ENCODE measurements around the gene PLEKHS1. TPM values are rescaled to one million over a fixed set of nuclear protein-coding genes. Genes with fewer than 3 reads are reported as not detected.
"Not testable (repeated sequence)": the region's sequence is repeated elsewhere in the genome, so short reads cannot be mapped to it uniquely, and the experiment has no call there.

Gene PLEKHS1
- total RNA-seq, 2 experiments from 2014 or later: not detected

GRCh38 chr10:113753020-113753692 lies 1.7 kb downstream of the PLEKHS1 start:
- peaks cover 29% of the 10 kb centered on the region for H3K27me3 Mint-ChIP-seq
- no peaks in the 10 kb centered on the region for H3K4me1 Mint-ChIP-seq
- POLR2A ChIA-PET: no interaction called here

GRCh38 chr10:113754125-113754524 lies 2.6 kb downstream of the PLEKHS1 start:
- no peaks in the 10 kb centered on the region for H3K9me3 Mint-ChIP-seq
- DNase-seq (no peak), ATAC-seq (ENCODE audit: low read depth) (no peak)
- no peak overlapping the region for H3K4me3 Mint-ChIP-seq
- H3K4me1 Mint-ChIP-seq: no peaks in the 10 kb centered on the region
- no peak overlapping the region for H3K27ac Mint-ChIP-seq
- POLR2A ChIA-PET: no interaction called here
- peaks cover 37% of the 10 kb centered on the region for H3K27me3 Mint-ChIP-seq
- H3K36me3 Mint-ChIP-seq: no peaks in the 10 kb centered on the region

More at GRCh38 chr10:113753020-113753692, 1.7 kb downstream of the PLEKHS1 start:
- Mint-ChIP-seq H3K27ac (no peak overlapping the region), H3K4me3 (no peak overlapping the region), H3K36me3 (no peaks in the 10 kb centered on the region), H3K9me3 (no peaks in the 10 kb centered on the region)
- no peak for DNase-seq
- ATAC-seq (ENCODE audit: low read depth): no peak

GRCh38 chr10:113754768-113755167 lies 3.3 kb downstream of the PLEKHS1 start:
- Mint-ChIP-seq H3K9me3 (no peaks in the 10 kb centered on the region), H3K27ac (no peak overlapping the region), H3K4me1 (no peaks in the 10 kb centered on the region), H3K27me3 (peaks cover 38% of the 10 kb centered on the region), H3K4me3 (no peak overlapping the region), H3K36me3 (no peaks in the 10 kb centered on the region)
- POLR2A ChIA-PET: no interaction called here
- ATAC-seq (ENCODE audit: low read depth) (no peak), DNase-seq (no peak)

DNA sequence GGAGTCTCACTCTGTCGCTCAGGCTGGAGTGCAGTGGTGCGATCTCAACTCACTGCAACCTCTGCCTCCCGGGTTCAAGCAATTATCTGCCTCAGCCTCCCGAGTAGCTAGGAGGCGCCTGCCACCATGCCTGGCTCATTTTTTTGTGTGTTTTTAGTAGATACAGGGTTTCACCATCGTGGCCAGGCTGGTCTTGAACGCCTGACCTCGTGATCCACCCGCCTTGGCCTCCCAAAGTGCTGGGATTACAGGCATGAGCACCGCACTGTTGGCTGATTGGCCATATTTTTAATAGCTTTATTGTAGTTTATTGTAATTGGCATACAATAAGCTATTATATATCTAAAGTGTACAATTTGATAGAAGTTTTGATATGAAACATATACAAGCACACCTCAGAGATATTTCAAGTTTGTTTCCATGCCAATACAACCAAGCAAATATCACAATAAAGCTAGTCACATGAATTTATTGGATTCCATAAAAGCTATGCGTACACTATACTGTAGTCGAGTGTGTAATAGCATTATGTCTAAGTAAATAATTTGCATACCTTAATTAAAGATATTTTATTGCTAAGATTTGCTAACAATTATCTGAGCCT lies 5.6 kb downstream of the PLEKHS1 start:
- Mint-ChIP-seq H3K9me3 (no peaks in the 10 kb centered on the region), H3K27me3 (peaks cover 39% of the 10 kb centered on the region), H3K4me1 (no peaks in the 10 kb centered on the region), H3K36me3 (no peaks in the 10 kb centered on the region), H3K4me3 (no peak overlapping the region), H3K27ac (no peak overlapping the region)
- DNase-seq (no peak), ATAC-seq (ENCODE audit: low read depth) (no peak)
- POLR2A ChIA-PET: no interaction called here

- Mint-ChIP-seq H3K4me1 (no peaks in the 10 kb centered on the region), H3K36me3 (no peaks in the 10 kb centered on the region), H3K4me3 (no peak overlapping the region), H3K27ac (no peak overlapping the region), H3K27me3 (peaks cover 61% of the 10 kb centered on the region), H3K9me3 (peaks cover 1% of the 10 kb centered on the region)
- POLR2A ChIA-PET: no interaction called here
- DNase-seq (no peak), ATAC-seq (ENCODE audit: low read depth) (no peak)
Observed at GRCh38 chr10:113762083-113762482, 10.6 kb downstream of the PLEKHS1 start.

GRCh38 chr10:113764582-113764981 lies 13.1 kb downstream of the PLEKHS1 start:
- ATAC-seq (ENCODE audit: low read depth) (no peak), DNase-seq (no peak)
- Mint-ChIP-seq H3K27me3 (peaks cover 56% of the 10 kb centered on the region), H3K36me3 (no peaks in the 10 kb centered on the region), H3K27ac (no peak overlapping the region), H3K4me1 (no peaks in the 10 kb centered on the region), H3K4me3 (no peak overlapping the region), H3K9me3 (peaks cover 1% of the 10 kb centered on the region)
- POLR2A ChIA-PET: no interaction called here

- POLR2A ChIA-PET: no interaction called here
Observed at GRCh38 chr10:113765910-113766309, 14.4 kb downstream of the PLEKHS1 start.

GRCh38 chr10:113767222-113767621 lies 15.7 kb downstream of the PLEKHS1 start:
- Mint-ChIP-seq H3K9me3 (peaks cover 1% of the 10 kb centered on the region), H3K4me1 (no peaks in the 10 kb centered on the region), H3K4me3 (no peak overlapping the region), H3K27ac (no peak overlapping the region), H3K36me3 (no peaks in the 10 kb centered on the region), H3K27me3 (peaks cover 45% of the 10 kb centered on the region)
- POLR2A ChIA-PET: no interaction called here
- DNase-seq (no peak), ATAC-seq (ENCODE audit: low read depth) (no peak)

More at GRCh38 chr10:113765910-113766309, 14.4 kb downstream of the PLEKHS1 start:
- no peak overlapping the region for H3K27ac Mint-ChIP-seq
- no peaks in the 10 kb centered on the region for H3K4me1 Mint-ChIP-seq
- no peaks in the 10 kb centered on the region for H3K36me3 Mint-ChIP-seq
- H3K27me3 Mint-ChIP-seq: peaks cover 50% of the 10 kb centered on the region
- ATAC-seq (ENCODE audit: low read depth) (no peak), DNase-seq (no peak)
- no peak overlapping the region for H3K4me3 Mint-ChIP-seq
- H3K9me3 Mint-ChIP-seq: peaks cover 1% of the 10 kb centered on the region

DNA sequence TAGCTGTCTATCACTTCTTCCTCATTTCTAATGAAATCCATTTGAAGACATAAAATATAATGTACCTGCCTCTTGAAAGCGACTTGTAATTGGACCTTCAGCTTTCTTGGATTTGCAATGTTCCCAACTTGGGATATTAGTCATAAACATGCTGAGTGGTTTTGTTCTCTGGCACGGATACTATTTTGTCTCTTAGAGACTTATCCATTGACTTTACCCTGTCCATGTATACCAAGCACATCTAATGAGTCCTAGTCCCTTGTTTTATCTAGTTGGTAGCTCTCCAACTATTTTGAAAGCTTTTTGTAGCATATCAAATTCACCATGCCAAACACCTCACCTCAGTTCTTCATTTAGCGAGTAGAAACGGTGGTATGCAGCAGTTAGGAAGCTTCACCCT lies 18.9 kb downstream of the PLEKHS1 start:
- ATAC-seq (ENCODE audit: low read depth) (no peak), DNase-seq (no peak)
- no peak overlapping the region for H3K27ac Mint-ChIP-seq
- H3K27me3 Mint-ChIP-seq: peaks cover 25% of the 10 kb centered on the region
- H3K4me3 Mint-ChIP-seq: no peak overlapping the region
- POLR2A ChIA-PET: no interaction called here
- no peaks in the 10 kb centered on the region for H3K9me3 Mint-ChIP-seq
- no peaks in the 10 kb centered on the region for H3K4me1 Mint-ChIP-seq
- H3K36me3 Mint-ChIP-seq: no peaks in the 10 kb centered on the region

DNA sequence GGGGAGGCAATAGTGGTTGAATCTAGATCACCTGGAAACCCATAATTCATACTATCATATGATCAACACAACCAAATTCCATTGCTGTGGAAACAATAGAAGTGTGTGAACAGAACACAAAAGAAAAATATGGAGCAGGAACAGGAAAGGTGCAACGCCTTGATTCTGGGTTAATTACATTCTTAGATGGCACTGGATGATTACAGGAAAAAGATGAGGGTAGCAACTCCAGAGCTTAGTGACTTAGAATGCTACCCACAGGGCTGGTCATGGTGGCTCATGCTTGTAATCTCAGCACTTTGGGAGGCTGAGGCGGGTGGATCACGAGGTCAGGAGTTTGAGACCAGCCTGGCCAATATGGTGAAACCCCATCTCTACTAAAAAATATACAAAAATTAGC lies 19.6 kb downstream of the PLEKHS1 start:
- ATAC-seq (ENCODE audit: low read depth); H3K4me1 Mint-ChIP-seq; H3K27ac Mint-ChIP-seq; H3K36me3 Mint-ChIP-seq; H3K4me3 Mint-ChIP-seq; DNase-seq; H3K9me3 Mint-ChIP-seq; POLR2A ChIA-PET: not testable (repeated sequence)
- H3K27me3 Mint-ChIP-seq: peaks cover 27% of the 10 kb centered on the region

- Mint-ChIP-seq H3K27me3 (peaks cover 20% of the 10 kb centered on the region), H3K4me3 (no peak overlapping the region), H3K36me3 (no peaks in the 10 kb centered on the region), H3K9me3 (no peaks in the 10 kb centered on the region), H3K27ac (no peak overlapping the region), H3K4me1 (no peaks in the 10 kb centered on the region)
- ATAC-seq (ENCODE audit: low read depth): no peak
- DNase-seq: no peak
- POLR2A ChIA-PET: no interaction called here
Observed at GRCh38 chr10:113775686-113776294, 24.3 kb downstream of the PLEKHS1 start.

DNA sequence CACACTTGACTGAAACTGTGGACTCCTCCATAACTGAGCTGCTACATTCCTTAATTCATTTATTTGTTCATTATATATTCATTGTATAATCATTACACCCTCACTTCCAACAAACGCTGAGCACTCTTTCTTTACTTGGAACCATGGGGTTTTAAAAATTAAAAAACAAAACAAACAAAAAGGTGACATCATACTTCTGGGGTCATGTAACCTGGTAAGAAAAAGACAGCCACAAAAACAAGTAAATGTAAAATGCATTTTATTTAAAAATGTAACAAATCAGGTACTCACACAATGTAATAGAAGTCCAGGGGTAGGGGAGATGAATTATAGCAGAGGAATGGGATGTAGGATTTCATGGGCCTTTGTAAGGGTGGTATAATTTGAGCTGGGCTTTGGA lies 25.1 kb downstream of the PLEKHS1 start:
- POLR2A ChIA-PET: no interaction called here
- Mint-ChIP-seq H3K9me3 (no peaks in the 10 kb centered on the region), H3K4me1 (no peaks in the 10 kb centered on the region), H3K27me3 (peaks cover 20% of the 10 kb centered on the region), H3K27ac (no peak overlapping the region), H3K4me3 (no peak overlapping the region), H3K36me3 (no peaks in the 10 kb centered on the region)
- no peak for DNase-seq
- ATAC-seq (ENCODE audit: low read depth): no peak

DNA sequence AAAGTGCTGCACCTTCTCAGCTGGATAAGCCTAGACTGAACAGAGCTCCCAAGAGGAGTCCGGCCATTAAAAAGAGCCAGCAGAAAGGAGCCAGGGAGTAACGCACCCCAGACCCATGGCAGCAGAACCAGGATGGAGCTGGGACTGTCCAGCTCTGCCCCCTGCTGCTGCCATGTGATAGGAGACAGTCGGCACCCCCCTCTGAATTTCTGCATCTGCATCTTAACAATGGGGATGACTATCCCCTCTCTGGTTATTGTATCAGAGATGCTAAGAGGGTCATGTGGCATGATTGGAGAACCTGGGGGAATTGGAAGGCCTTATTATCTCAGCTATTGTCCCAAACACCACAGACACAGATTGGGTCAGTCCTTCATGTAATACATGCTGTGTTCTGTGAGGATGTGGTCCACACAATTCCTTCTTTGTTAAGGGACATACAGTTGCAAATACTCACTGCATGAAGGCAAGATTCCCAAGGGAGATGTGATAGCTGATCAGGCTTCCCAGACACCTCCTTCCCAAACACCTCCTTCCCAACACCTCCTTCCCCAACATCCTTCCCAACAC lies 29.3 kb downstream of the PLEKHS1 start:
- H3K27me3 Mint-ChIP-seq: peaks cover 12% of the 10 kb centered on the region
- no peaks in the 10 kb centered on the region for H3K4me1 Mint-ChIP-seq
- no peak overlapping the region for H3K27ac Mint-ChIP-seq
- no peaks in the 10 kb centered on the region for H3K36me3 Mint-ChIP-seq
- POLR2A ChIA-PET: interaction anchor here (1.2 kb wide), 1 partner anchor 102 kb away, joined by 3 read pairs; no protein-coding TSS in a partner anchor
- no peaks in the 10 kb centered on the region for H3K9me3 Mint-ChIP-seq
- no peak overlapping the region for H3K4me3 Mint-ChIP-seq
- ATAC-seq (ENCODE audit: low read depth) (no peak), DNase-seq (no peak)

DNA sequence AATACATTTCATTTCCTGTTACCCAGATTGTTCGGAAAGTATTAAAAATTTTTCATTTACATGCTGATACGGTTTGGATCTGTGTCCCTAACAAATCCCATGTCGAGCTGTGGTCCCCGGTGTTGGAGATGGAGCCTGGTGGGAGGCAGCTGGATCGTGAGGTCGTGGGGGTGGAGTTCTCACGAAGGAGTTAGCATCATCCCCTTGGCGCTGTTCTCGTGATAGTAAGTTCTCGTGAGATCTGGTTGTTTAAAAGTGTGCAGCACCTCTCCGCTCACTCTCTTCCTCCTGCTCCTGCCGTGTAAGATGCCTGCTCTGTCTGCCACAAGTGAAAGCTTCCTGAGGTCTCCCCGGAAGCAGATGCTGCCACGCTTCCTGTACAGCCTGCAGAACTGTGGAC lies 30.9 kb downstream of the PLEKHS1 start:
- DNase-seq: no peak
- no peak for ATAC-seq (ENCODE audit: low read depth)
- POLR2A ChIA-PET: no interaction called here
- H3K4me3 Mint-ChIP-seq: no peak overlapping the region
- H3K27ac Mint-ChIP-seq: no peak overlapping the region
- H3K36me3 Mint-ChIP-seq: no peaks in the 10 kb centered on the region
- H3K27me3 Mint-ChIP-seq: peaks cover 6% of the 10 kb centered on the region
- H3K9me3 Mint-ChIP-seq: no peaks in the 10 kb centered on the region
- H3K4me1 Mint-ChIP-seq: no peaks in the 10 kb centered on the region
